NCI-H1436 treated with DMSO at 0.1 percent for 48 hours (cell line): ENCODE measurements around the gene STK32B.
"Not testable (repeated sequence)": the region's sequence is repeated elsewhere in the genome, so short reads cannot be mapped to it uniquely, and the experiment has no call there.

Experiments used
- DNase-seq: peaks from one replicate; lab custom pipeline; 2025; lab: John Stamatoyannopoulos, UW

The STK32B gene

GRCh38 chr4:5162909-5163508 lies 111.7 kb downstream of the STK32B start:
- DNase-seq: no peak

GRCh38 chr4:5164221-5164912 lies 113.1 kb downstream of the STK32B start:
- DNase-seq: no peak

- no peak for DNase-seq
These were observed 114.4 kb downstream of the STK32B start for GRCh38 chr4:5165420-5166369.

GRCh38 chr4:5166377-5166776 lies 115.1 kb downstream of the STK32B start:
- no peak for DNase-seq

GRCh38 chr4:5168891-5169290 lies 117.6 kb downstream of the STK32B start:
- no peak for DNase-seq

- not testable (repeated sequence) for DNase-seq
These were observed 124.6 kb downstream of the STK32B start for GRCh38 chr4:5175836-5176235.

- DNase-seq: no peak
These were observed 133.3 kb downstream of the STK32B start for GRCh38 chr4:5184606-5185005.

GRCh38 chr4:5185551-5185950 lies 134.3 kb downstream of the STK32B start:
- no peak for DNase-seq

GRCh38 chr4:5186271-5187064 lies 135.2 kb downstream of the STK32B start:
- peak; percentile 23 for DNase-seq

GRCh38 chr4:5188130-5188529 lies 136.8 kb downstream of the STK32B start:
- DNase-seq: no peak

- no peak for DNase-seq
These were observed 140.6 kb downstream of the STK32B start for GRCh38 chr4:5191831-5192230.

- DNase-seq: no peak
These were observed 141.0 kb downstream of the STK32B start for GRCh38 chr4:5192271-5192670.

GRCh38 chr4:5192678-5193077 lies 141.4 kb downstream of the STK32B start:
- DNase-seq: no peak

- DNase-seq: no peak
These were observed 147.6 kb downstream of the STK32B start for GRCh38 chr4:5198656-5199541.

GRCh38 chr4:5199912-5200311 lies 148.6 kb downstream of the STK32B start:
- no peak for DNase-seq

GRCh38 chr4:5200513-5200912 lies 149.2 kb downstream of the STK32B start:
- no peak for DNase-seq

- DNase-seq: no peak
These were observed 152.2 kb downstream of the STK32B start for GRCh38 chr4:5203309-5203992.

GRCh38 chr4:5203993-5204310 lies 152.7 kb downstream of the STK32B start:
- no peak for DNase-seq

- peak; percentile 78 for DNase-seq
These were observed 153.5 kb downstream of the STK32B start for GRCh38 chr4:5204781-5205180.

- DNase-seq: peak; percentile 77
These were observed 154.9 kb downstream of the STK32B start for GRCh38 chr4:5206016-5206790.
